Measurements from ENCODE around the gene ADGRV1.

DNA sequence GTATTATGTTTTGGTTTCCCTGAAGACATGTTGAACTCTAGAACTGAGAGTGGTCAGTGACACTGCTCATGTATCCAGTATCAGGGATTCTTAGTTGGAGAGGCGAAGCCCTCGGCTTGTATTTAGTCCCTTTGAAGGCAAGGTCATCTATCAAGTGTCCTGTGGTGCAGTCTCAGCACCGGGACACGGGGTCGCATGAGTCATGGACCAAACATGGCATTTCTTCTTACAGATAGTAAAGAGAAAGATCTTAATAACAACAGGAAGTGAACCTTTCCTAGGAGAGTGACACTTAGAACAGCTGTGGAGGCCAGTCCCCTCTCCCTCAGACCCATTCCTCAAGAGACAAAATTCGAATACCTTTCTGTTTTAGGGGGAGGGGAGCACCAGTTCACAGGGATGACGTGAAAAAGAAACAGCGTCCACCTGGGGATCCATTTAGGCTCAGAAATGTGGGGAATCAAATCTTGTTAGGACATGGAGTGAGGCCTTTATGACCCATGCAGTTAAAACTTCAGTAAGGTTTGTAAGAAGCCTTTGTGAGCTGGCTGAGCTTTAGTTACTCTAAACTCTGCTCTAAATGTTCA is 86.5 kb downstream of the ADGRV1 start:
- TF ChIP-seq POLR2A (IDR thresholded peaks at IDR 0.05) = no peak
- TF ChIP-seq, protein P1, sequence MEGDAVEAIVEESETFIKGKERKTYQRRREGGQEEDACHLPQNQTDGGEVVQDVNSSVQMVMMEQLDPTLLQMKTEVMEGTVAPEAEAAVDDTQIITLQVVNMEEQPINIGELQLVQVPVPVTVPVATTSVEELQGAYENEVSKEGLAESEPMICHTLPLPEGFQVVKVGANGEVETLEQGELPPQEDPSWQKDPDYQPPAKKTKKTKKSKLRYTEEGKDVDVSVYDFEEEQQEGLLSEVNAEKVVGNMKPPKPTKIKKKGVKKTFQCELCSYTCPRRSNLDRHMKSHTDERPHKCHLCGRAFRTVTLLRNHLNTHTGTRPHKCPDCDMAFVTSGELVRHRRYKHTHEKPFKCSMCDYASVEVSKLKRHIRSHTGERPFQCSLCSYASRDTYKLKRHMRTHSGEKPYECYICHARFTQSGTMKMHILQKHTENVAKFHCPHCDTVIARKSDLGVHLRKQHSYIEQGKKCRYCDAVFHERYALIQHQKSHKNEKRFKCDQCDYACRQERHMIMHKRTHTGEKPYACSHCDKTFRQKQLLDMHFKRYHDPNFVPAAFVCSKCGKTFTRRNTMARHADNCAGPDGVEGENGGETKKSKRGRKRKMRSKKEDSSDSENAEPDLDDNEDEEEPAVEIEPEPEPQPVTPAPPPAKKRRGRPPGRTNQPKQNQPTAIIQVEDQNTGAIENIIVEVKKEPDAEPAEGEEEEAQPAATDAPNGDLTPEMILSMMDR (IDR thresholded peaks at IDR 0.05) = no peak

Data from tibial nerve (tissue), 3 donors.